GM19238 (cell line): ENCODE data around the gene GAB1.

ENCODE experiments used
- DNase-seq: peaks from one replicate; pipeline ENCODE4 v3.0.0; 2011; ENCODE audit warnings: low spot score; ENCODE audit not compliant: insufficient read length

GAB1 gene

DNA sequence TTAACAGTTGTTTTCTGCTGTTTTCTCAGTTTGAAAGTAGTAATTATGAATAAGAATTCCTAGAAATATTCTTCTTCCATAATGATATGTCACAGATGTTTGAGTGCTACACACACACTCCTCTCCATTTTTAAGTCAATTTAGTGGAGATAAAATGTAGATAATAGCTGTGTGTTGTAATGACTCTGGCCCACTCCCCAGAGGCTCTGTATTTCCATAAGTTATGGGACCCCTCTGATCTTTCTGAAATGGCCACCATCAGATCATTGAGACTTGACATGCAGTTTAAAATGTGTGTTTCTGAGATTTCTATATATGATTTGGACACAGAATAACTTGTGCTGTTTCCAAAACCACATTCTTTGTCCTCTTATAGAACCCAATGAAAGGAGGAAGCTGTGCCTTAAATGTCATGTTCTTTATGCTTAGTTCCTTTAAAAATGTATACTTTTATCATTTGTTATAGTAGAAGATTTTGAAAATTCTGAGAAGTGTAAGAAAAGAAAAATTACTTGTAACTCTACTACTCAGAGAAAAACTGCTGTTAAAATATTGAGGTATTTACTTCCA is 46.4 kb downstream of the GAB1 start:
- DNase-seq: no peak

DNA sequence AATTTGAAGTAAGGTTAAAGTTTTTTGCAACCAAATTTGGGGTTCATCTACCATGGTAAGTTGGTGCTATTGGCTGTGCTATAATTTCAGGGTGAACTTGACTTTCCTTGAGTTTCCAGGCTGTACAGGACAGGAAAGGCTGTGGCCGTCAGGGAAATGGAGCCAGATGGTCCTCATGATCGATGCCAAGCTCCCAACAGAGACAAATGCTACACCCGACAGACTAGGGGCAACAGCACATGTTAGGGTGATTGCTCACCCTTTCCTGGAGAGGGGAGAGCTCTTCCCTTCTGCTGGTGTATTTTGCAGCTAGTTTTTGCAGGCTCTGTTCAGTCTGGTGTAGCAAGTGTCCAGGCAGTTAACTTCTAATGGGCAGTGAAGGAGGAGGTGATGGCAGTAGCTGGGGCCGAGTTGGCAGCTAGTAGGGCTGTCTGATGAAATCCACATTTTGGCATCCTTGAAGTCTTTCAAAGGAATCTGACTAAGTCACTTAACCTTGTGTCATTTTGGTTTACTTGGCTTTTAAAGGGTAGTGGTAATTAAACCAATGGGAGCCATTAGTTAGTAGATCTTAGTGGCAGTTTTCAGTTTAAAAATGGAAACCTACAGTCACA is 47.8 kb downstream of the GAB1 start:
- DNase-seq: no peak

DNA sequence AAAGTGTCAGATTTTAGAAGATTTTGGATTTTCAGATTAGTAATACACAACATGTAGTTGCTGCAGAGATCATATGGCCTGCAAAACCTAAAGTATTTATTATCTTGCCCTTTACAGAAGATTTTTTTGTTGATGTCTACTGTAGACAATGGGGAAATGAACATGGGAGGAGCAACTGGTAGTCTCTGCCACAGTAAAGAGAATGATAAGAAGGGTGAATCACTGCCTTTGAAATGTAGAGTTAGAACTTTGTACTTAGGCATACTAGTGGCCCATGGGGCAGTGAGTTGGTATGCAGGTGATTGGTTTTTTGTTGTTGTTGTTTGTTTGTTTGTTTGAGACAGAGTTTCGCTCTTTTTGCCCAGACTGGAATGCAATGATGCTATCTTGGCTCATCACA is 50.1 kb downstream of the GAB1 start:
- no peak for DNase-seq

GRCh38 chr4:143389579-143390195 is 53.0 kb downstream of the GAB1 start:
- DNase-seq: no peak

DNA sequence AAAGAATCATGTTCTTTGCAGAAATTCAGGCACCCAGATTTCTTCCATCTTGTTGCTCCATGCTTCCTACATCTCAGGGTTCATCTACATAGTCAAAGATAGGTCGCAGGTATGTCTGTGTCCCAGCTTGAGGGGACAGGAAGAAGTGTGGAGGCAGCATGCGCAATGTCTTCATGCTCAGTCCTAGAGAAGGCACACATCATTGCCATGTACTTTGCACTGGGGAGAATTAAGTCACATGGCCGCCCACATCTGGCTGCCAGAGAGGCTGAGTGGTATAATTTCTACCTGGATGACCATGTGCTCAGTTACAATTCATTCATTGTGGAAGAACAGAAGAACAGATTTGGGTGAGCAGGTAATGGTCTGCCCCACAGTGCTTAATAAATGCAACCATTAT is 54.1 kb downstream of the GAB1 start:
- no peak for DNase-seq

DNA sequence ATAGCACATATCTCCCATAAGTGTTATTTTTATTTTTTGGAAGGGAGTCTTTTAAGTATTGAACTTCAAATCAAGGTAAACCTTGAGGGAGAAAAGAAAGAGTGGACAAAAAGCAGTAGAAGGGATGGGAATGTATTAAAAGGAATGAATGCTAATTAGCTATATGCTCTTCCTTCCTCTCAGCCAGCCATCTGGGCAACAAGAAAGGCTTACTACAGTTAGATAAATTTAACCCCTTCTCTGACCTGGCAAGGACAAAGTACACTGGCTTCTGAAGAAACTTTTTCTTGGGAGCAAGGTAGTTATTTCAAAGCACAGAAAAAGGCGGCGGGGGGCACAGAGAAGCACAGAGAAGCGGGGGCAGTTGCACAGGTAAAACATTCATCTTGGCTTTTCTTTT is 54.6 kb downstream of the GAB1 start:
- DNase-seq: no peak

DNA sequence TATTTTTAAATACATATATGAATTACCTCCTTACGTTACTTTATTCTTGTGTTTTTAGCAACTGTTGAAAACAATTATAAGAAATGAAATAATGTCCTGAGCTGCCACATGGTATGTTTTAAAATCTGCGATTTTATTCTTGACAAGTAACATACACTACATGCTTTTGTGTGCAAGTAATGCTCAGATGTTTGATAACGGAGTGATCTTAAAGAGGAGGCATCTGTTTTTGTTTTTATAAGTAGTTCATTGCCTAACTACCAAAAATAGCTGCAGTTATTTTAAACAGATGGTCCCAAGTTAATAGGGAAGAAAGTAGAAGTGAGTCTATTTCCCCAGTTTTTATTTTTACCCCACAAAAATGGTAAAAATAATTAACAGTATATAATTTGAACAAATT is 55.2 kb downstream of the GAB1 start:
- DNase-seq: no peak

- no peak for DNase-seq
Observed at GRCh38 chr4:143393195-143393594, 56.5 kb downstream of the GAB1 start.

- DNase-seq: no peak
Observed at GRCh38 chr4:143394739-143395453, 58.2 kb downstream of the GAB1 start.

- DNase-seq: no peak
Observed at GRCh38 chr4:143396695-143397094, 60.0 kb downstream of the GAB1 start.

DNA sequence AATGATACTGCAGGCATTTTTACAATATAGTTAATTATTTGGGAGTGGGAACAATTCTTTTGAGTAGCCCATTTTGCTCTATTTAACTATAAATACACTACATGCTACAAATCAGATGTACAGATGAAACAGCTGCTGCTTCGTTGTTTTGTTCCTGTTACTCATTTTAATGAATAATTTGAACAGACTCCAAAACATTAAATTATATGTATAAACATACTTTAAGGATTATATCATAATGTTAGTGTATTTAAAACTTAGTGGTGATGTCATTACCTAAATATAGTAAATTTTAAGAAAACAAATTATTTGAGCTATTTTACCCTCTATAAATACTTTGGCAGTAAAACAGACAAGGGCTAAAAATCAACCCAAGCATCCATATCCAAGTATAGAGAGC is 60.7 kb downstream of the GAB1 start:
- no peak for DNase-seq

GRCh38 chr4:143397887-143398286 is 61.2 kb downstream of the GAB1 start:
- no peak for DNase-seq

DNA sequence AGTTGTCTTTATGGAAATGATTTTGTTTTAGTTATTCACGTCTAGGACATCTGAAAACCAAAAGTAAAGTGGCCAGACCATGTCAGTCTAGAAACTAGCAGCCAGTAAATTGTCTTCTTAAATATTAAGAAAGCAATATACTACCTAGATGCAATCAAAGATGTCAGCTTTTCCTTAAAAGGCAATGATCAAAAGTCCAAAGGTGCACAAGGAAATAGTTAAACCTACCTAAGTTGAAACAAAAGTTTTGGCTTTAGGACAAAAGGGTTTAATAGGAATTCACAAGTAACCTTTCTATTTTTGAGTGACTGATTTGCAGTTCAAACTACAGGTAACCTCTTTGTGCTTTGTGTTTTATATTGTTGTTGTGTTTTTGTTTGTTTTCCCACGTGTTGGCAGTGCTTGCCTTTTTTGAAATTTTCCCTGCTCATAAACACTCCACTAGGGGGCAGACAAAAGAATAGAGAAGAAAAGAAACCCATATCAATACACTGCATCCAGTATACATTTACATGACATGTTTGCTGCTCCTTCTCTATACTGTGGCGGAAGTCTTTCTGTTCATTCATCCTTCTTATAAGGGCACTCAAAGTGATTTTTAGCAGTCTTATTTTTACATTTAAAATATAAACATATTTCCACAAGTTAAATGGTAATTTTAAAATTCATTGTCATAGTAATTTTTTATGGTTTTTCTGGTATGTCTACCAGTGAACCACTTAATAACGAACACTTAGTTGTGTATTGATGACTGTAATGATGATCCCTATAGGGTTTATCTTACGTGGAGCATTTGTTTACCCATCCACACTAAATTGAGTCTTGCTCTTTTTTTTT is 62.7 kb downstream of the GAB1 start:
- no peak for DNase-seq

- no peak for DNase-seq
Observed at GRCh38 chr4:143400082-143400481, 63.4 kb downstream of the GAB1 start.

GRCh38 chr4:143402776-143403552 is 66.3 kb downstream of the GAB1 start:
- DNase-seq: no peak

GRCh38 chr4:143403553-143403820 is 66.8 kb downstream of the GAB1 start:
- no peak for DNase-seq

GRCh38 chr4:143404555-143404954 is 67.9 kb downstream of the GAB1 start:
- no peak for DNase-seq

DNA sequence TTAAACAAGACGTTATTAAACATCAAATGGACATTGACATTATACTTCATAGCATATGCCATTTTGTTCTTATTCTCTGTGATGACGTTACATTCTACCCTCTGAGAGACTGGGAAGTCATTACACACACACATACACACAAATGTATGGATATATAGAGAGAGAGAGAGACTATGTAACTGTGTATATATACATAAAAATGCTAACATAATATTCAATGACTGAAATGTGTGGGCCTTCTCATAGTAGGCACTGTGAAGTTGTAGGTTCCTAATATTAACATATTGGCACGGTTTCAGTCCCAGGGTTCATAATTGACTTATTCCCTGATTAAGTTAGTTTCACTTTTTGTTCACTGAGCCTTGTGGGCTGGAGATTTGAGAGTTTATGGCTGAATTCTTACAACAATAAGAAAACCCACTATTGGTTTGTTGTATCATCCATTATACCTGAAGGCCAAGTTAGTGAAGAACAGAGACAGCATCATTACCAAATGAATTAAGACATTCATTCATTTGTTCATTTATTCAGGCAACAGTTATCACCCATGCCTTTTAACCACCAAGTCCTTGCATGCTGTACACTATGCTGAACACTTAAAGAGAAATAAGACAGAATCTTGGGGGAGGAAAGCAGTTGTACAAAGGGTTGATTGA is 68.5 kb downstream of the GAB1 start:
- DNase-seq: no peak

GRCh38 chr4:143406523-143406922 is 69.8 kb downstream of the GAB1 start:
- no peak for DNase-seq

- DNase-seq: no peak
Observed at GRCh38 chr4:143407474-143407873, 70.8 kb downstream of the GAB1 start.

DNA sequence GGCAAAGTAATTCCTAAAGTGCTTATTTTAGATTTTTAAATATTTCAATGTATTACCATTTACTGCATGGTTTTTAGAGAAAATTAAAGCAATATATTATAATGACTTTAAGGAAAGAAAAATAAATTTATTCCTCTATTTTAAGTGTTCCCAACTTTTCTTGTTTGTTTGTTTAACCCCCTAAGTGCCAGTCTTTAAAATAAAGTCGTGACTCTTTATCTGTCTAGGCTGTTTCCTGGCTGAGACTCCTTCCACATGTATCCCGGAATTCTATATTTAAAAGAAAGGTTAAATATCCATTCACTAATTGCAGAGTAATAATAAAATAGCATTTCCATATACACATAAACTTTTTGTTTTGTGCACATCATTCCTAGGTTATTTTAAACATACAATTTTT is 71.2 kb downstream of the GAB1 start:
- no peak for DNase-seq
